HG03469 (cell line): ENCODE data around the gene ZER1.
"Not testable (repeated sequence)": the region's sequence is repeated elsewhere in the genome, so short reads cannot be mapped to it uniquely, and the experiment has no call there.

Experiments used
- ATAC-seq: cut with Tn5 transposase; IDR thresholded peaks from one replicate; pipeline ENCODE4 v1.9.1; 2021; ENCODE audit warnings: mild to moderate bottlenecking, moderate library complexity, moderate number of reproducible peaks; ENCODE audit not compliant: unreplicated experiment

Gene ZER1

GRCh38 chr9:128788445-128788844 lies 16.7 kb upstream of the ZER1 start:
- no peak for ATAC-seq

DNA sequence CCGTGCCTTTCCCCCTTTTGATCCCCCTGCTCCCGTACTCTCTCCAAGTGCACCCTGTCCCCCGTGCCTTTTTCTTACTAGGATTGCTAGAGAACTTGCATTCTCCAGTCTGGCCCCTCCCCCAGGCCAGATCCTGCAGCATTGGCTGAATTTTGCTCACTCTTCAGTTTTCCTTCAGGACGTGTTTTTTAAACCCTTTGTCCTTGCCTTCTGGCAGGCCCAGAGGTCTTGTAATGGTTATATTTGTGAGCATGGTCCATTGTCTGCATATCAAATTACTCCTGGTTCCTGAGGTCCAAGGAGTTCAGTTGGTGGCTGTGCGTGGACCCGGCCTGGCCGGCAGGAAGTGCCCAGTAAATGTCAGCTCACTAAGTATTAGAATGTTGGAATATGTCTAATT lies 15.9 kb upstream of the ZER1 start:
- no peak for ATAC-seq

DNA sequence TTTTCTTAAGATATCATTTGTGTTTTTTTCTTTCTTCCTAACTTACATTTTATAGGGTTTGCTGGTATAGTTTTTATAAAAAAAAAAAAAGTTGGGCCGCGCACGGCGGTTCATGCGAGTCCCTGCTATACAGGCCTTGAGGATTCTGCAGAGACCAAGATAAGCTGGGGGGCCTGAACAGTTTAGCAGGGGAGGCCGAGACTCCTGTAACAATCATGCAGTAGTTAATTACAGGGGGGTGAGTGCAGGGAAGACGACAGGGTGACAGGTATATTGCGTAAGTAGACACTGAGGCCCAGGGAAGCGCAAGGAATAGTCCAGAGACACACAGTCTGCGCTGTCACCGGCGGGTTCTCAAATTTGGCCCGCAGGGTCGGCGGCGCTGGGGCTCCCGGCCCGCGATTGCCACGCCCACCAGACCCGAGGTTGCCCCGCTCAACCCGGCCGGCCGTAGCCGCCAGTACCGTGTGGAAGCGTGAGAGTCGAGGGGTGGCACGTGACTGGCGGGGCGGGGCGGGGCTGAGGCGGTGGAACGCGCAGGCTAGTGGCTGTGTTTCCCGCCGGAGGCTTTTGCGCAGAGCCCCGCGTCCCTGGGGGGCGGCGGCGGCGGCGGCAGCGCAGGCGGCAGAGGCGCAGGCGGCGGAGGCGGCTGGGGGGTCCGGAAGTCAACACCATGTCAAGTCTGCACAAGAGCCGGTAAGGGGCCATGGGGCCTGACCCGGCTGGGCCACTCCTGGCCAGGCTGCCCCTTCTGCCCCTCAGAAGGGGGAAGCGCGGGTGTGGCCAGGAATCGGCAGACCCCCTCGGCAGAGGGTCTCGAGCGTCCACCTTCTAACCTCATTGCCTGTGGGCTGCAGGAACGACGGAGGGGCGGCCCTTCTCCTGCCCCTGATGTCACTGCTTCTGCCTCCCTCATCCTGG lies 15.2 kb upstream of the ZER1 start, which contains the start of gene TBC1D13:
Gene TBC1D13, plus strand, starts transcription at position 573 of the 921 bp plus-strand sequence. Its CDS starts 101 bp downstream, at position 674.
- ATAC-seq, result peak; percentile 57

DNA sequence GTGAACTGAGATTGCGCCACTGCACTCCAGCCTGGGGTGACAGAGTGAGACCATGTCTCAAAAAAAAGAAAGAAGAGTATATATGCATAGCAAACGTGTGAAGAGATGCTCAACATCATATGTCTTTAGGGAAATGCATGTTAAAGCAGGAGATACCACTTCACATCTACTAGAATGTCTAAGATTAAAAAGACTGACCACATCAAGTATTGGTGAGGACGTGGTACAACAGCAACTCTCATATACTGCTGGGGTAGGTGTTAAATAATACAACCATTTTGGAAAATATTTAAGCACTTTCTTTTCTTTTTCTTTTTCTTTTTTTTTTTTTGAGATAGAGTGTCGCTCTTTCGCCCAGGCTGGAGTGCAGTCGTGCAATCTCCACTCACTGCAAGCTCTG lies 13.7 kb upstream of the ZER1 start:
- no peak for ATAC-seq

- ATAC-seq, result no peak
Observed at GRCh38 chr9:128782669-128783068, 10.9 kb upstream of the ZER1 start.

DNA sequence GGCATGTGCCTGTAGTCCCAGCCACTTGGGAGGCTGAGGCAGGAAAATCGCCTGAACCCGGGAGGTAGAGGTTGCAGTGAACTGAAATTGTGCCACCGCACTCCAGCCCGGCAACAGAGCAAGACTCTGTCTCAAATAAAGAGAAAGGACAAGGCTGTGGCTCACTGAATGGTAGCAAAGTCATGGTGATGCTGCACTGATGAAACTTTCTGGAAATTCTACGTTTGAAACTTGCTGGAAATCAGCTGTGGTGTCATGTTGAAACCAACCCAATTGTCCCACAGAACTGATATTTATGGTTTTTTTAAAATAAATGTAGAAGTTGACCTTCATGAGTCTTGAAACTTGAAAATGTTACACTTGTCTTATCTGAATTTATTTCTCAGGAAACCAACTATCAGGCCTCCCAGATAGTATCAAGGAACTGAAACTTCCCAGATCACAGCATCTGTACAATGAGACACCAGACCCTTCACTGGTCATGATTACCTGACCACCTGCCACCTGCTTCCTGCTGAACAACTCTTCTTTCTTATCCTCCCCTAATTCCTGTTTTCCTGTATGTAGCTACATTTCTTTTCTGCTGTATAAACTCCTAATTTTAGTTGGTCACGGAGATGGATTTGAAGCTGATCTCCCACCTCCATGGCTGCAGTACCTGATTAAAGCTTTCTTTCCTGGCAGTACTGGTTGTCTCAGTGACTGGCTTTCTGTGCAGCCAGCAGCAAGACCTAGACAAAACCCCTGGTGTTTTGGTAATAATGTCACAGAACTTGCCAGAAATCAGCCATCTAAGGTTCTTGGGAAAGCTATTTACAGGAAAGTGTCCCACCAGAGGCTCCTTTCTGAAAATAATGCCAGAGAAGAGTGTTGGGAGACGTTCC lies 9.7 kb upstream of the ZER1 start:
- no peak for ATAC-seq

DNA sequence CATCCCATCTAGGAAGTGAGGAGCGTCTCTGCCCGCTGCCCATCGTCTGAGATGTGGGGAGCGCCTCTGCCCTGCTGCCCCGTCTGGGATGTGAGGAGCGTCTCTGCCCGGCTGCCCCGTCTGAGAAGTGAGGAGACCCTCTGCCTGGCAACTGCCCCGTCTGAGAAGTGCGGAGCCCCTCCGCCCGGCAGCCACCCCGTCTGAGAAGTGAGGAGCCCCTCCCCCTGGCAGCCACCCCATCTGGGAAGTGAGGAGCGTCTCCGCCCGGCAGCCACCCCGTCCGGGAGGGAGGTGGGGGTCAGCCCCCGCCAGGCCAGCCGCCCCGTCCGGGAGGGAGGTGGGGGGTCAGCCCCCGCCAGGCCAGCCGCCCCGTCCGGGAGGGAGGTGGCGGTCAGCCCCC lies 8.4 kb upstream of the ZER1 start:
- not testable (repeated sequence) for ATAC-seq

- no peak for ATAC-seq
Observed at GRCh38 chr9:128774804-128775203, 3.1 kb upstream of the ZER1 start.

- ATAC-seq, result no peak
Observed at GRCh38 chr9:128773049-128773448, 1.3 kb upstream of the ZER1 start.

DNA sequence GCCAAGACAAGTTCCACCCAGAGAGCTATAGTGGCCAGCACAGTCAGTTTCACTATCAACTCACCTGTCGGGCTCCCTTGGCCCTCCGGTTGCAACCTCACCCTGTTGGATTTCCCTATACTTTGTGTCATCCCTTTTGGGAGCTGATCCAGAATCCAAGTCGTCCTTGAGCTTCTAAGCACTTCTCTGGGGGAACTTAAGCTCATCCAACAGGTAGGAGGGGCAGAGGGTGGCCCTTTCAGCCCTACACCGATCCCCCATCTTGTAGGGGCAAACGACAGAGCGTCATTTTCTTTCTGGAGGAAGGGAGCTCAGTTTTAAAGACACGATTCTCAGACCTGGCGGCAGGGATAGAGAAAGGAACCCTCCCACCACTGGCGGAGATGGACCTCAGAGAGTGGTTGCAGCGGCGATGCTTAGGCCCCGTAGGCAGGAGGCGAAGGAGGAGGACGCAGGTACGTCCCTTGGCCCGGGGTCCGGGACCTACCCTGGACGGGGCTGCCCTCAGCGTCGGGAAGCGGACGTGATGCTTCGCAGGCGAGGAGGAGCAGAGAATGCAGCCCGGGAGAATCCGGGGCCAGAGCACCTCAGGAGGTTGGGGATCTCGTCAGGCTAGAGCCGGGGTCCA lies 519 bp downstream of the ZER1 start:
- ATAC-seq, result peak; percentile 7

DNA sequence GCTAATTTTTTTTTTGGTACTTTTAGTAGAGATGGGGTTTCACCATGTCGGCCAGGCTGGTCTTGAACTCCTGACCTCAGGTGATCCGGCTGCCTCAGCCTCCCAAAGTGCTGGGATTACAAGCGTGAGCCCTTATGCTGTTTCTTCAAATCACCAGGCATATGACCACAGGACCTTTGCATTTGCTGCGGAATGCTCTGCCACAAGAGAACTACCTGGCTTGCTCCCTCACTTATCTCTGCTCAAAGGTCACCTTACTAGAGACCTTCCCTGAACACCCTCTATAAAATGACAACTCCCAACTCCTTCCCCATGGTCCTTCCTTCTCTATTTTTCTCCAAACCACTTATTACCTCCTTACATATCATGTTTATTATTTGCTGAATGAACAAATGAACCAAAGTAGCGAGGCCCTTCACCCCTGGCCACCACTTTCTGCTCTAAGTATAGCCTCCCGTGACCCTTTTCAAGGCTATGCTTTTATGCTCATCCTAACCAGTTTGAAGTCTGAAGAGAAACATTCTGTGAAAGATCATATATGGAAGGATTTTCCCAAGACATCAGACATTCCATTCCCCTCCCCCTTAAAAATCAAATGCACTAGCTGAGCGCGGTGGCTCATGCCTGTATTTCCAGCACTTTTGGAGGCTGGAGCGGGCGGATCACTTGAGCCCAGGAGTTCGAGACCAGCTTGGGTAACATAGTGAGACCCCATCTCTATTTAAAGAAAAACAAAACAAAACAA lies 1.3 kb downstream of the ZER1 start:
- no peak for ATAC-seq

GRCh38 chr9:128768606-128769005 lies 3.1 kb downstream of the ZER1 start:
- no peak for ATAC-seq

DNA sequence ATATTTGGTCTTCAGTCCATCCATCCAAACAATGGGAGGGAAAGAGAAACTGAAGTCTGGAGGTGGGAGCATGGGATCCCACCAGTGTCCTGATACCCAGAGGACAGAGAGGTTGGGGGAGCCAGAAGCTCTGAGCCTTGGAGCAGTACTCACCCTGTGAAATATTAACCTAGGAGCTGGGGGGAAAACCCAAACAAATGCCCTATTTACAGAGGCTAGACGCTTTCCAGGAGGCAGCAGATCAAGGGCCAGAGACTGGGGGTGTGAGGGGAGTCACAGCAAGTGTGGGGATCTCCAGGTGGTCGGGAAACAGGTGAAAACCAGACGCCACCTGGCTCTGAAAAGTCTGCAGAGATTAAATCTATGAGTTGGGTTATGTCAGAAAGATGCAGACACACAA lies 6.2 kb downstream of the ZER1 start:
- no peak for ATAC-seq

GRCh38 chr9:128764361-128764760 lies 7.4 kb downstream of the ZER1 start:
- no peak for ATAC-seq

DNA sequence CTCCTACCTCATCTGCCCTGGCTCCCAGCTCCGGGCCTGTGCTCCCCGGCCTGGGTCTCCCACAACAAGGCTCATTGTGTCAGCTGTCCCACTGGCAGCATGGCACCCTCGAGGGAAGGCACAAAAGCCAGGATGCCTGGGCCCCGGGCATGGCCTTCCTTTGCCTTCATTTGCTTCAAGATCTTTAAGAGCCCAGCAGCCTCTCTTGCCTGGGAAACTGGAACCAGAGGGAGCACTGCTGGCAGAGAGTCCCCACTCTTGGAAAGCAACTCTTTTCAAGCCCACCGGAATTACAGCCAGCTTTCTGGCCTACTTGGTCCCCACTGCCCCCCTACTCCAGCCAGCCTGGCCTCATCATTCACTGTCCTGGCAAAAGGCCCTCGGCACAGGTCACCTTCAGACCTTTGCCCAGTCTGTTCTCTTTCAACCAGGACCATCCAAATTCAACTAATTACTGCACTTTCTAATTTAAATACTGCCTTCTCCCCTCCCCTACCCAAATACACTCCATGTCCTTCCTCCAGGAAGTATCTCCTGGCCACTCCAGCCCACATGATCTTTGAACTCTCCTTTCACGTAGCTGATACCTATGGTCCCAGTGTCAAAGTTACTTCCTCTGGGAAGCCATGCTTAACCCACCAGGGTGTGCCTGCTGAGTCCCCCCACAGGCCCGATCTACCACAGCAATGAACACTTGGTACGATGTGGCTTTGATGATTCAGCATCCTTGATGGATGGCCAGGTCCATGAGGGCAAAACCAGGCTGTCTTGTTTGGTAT lies 8.9 kb downstream of the ZER1 start:
- no peak for ATAC-seq

DNA sequence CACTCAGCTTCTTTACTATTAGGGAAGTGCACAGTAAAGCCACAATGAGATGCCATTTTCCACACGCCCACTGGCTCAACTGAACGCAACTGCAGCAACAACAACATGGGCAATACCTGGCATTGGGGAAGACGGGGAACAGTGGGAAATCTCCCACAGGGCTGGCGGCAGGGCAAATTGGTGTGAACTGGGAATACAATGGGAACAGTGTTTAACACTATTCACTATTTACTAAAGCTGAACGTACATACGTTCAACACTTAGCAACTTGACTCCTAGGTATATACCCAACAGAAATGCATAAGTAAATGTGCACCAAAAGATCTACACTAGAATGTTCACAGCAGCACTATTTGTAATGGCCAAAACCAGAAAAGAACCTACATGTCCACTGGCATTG lies 14.1 kb downstream of the ZER1 start:
- no peak for ATAC-seq

- no peak for ATAC-seq
Observed at GRCh38 chr9:128753627-128754026, 18.1 kb downstream of the ZER1 start.

DNA sequence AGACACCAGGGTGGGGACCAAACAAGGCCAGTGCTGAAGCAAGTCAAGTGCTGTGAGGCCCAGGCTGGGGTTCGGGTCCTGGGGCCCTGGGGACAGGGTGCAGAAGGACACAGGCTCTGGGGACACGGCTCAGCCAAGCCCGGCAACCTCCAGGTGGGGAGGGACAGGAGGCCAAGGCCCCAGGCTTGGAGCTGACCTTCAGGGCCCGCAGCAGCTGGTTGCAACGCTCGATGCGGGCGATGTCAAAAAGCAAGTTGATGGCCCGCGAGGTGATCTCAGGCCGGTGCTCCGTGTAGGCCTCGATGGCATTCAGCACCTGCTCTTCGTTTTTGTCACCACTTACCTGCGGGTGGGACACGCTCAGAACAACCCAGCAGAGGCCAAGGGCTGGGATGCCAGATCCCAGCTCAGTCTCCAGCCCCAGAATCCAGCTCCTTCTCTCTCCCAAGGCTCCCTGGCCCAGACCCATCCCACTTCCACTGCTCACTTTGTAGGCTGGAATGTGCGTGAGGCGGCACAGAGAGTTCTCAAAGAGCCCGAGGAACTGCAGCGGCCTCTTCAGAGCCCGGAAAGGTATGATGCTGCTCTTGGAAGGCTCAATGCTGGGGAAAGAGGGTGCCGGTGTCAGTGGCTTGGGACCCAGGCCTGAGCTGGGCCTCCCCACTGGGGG lies 20.7 kb downstream of the ZER1 start:
- ATAC-seq, result no peak

- ATAC-seq, result no peak
Observed at GRCh38 chr9:128747241-128747640, 24.5 kb downstream of the ZER1 start.
